ENCODE data around the gene BMP5.
A peak's percentile ranks its signal among the peaks of the same experiment; 100 is the strongest.

BMP5 gene

DNA sequence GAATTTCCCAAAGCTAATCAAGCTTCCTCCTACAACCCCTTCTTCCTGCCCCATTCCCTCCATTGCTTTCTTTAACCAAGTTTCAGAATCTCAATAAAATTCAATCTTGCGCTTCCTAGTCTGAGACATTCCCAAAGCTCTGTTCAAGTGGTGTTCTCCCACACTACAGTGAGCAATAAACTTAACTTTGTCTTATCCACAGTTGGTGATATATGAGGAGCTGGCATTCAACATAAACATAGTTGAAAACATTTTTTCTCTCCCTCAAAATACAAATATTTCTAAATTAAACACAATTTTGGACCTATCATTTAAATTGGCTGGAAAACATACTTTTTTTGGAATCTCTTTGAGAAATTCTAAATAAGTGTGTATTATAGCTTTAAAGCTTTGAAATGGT is 166.7 kb downstream of the BMP5 start:
- DNase-seq (ENCODE audit: low read depth), result no peak

DNA sequence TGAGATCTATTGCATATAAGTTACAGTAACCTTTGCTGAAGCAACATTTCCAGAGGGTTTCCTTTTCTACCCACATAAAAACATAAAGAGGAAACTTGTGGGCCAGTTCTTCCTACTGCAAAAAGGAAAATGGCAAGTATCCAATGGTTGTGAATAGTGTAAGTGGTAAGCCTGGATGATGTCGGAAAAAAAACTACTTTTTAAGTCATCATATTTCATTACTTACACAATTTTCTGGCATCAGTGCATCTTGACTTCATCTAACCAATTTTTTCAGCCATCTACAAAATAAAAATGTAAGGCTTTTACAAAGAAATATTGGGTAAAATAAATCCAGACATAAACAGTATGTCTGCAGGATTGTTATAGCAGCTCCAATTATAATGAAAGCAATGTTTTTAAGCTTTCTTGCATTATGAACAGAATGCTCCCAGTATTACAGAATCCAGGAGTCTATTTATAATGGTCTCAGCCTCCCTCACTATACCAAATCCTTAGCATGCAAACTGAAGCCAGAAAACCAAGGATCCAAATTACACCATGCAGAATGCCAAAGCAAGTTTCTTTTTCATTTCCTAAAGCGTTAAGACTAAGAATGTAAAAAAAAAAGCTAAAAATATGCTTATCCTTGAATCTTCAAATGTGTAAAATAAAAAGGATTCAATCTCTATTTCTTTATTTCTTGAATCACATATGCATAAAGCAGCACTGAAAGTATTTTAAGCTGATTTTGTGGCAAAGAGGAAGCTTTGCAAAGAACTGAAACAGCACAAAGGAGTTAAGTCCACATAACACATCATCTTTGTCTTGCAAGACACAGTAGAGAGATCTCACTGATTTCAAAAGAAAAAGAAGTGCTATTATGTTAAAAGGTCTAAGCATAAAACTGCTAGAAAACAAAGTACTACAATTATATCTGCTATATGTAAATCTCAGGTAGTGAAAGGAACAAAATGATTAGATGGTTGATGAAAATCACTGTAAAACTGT is 169.6 kb downstream of the BMP5 start:
- no peak for DNase-seq (ENCODE audit: low read depth)

DNA sequence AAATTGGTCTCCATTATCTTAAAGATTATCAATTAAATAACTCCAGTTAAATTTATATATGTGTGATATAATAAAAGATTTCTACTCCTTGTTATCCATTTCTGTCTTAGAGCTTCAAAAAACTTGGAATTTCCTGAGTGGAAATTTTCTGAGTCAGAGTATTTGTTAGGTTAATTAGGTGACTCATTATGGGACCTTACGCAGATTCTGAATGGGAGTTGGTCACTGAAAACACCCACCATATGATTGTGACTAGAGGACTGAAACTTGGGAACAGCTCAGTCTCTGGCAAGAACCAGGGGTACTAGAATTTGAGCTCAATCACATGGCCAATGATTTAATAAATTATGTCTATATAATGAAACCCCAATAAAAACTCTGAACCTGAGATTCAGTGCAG is 171.0 kb downstream of the BMP5 start:
- DNase-seq (ENCODE audit: low read depth), result peak; percentile 51

All from HS-5 (cell line).